Measurements from ENCODE around the gene OPN1SW. TPM values are rescaled to one million over a fixed set of nuclear protein-coding genes. Genes with fewer than 3 reads are reported as not detected.

Gene OPN1SW
- total and polyA plus RNA-seq, 9 of the 15 experiments (the other 6 are each of a cell fraction or from before 2014, with no cell fraction given), result 0.84 to 1.0 TPM; not detected in 7

DNA sequence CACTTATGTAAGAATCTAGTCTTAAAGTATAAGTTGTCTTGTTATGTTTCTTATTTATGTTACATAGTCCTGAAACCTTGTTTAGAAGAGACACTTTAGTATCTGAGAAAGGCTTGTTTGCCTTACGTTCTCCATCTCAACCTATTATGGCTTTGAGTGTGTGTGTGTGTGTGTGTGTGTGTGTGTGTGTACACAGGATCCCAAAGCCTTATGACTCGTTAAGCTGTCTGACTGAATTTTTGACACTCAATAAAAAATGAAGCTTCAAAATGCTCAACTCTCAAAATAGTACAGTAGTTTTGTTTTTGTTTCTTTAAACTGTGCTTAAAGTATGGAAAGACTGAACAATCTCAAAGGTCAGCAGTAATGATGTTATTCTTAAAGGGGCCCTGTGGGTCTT is 18.4 kb downstream of the OPN1SW start (continued):
- TF ChIP-seq CUX1 (CRISPR knock-in tag; IDR thresholded peaks at IDR 0.05) (no peak), C11orf30 (IDR thresholded peaks at IDR 0.05; ENCODE audit: low read depth) (0 out of 2 replicates have a peak, but pooled peaks have one; percentile 25), MCM2 (IDR thresholded peaks at IDR 0.05; ENCODE audit: low read depth) (no peak)

DNA sequence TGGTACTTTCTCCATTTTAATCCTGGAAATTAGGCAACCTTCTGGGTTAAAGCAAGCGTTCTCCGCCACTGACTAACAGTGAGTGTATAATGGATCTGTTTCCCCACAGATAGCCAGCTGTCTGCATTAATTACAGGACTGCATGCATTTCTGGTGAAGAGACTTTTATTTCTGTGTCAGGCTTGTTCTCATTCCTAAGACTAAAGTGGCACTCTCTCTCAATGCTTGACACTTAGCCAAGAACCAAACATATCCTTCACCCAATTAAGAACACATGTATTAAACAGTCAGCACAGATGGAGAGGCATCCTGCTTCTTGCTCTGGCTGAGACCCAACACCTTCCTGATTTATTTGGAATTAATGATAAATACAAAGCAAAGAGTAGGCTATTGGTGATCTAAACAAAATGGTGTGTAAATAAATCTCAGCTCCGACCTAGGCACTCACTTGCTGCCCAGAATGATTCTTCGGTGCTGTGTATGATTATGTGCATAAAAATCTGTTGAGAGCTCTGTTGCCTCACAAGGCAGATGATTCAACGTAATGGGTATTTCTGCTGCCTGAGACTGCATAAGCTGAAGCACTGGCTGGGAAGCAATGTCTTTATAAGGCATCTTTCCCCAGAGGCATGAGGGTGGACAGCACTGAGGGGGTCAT is 19.6 kb downstream of the OPN1SW start:
- Histone ChIP-seq H3K27me3 (ENCODE audit: control insufficient read depth in 2 of 2, insufficient read depth in 2 of 2, low read length in 2 of 2) (no peaks in the 10 kb centered on the region), H3K36me3 (ENCODE audit: control insufficient read depth, insufficient read depth, low read length) (peaks cover 96% of the 10 kb centered on the region), H3K9me3 (replicated peaks; ENCODE audit: control insufficient read depth, insufficient read depth, low read depth, low read length) (no peaks in the 10 kb centered on the region), H4K20me1 (replicated peaks; ENCODE audit: control insufficient read depth, insufficient read depth, low read length) (peaks cover 14% of the 10 kb centered on the region), H3K79me2 (ENCODE audit: control insufficient read depth, insufficient read depth, low read length) (peaks cover 46% of the 10 kb centered on the region), H3K4me3 (no peak overlapping the region), H3K4me2 (ENCODE audit: insufficient read depth, low read length) (no peak overlapping the region), H3K9ac (ENCODE audit: insufficient read depth in 1 of 2, low read depth in 2 of 2, low read length in 2 of 2) (no peak overlapping the region), H2AFZ (ENCODE audit: low read depth, low read length) (no peak overlapping the region), H3K4me1 (replicated peaks in 1 of 2; ENCODE audit: control insufficient read depth in 2 of 2, insufficient read depth in 2 of 2, low read length in 2 of 2) (no peaks in the 10 kb centered on the region), H3K9me1 (ENCODE audit: control insufficient read depth, insufficient read depth, low read length) (peaks cover 5% of the 10 kb centered on the region), H3K27ac (ENCODE audit: extremely low read depth, low read depth, low read length) (no peak overlapping the region)
- WGBS (ENCODE audit: insufficient coverage, low coverage, missing lambda C conversion rate), result 91% methylated on average over 5 of the region's 5 CpGs
- FAIRE-seq (no peak), DNase-seq (ENCODE audit: extremely low read depth in 1 of 4, low spot score in 3 of 4) (no peak), ATAC-seq (no peak; the same call in 2 of the 3 replicates)
- no TSS peak for BruUV-seq (replicated peaks)
- ChIA-PET CTCF (ENCODE audit: low intra/inter-chr PET ratio) (no interaction called here), POLR2A (interaction anchor here (0.6 to 12.2 kb wide), 15 partner anchors 8 to 424 kb away, joined by 3 to 216 read pairs (median 4); partner anchors contain the start of genes CALU, CCDC136 and IMPDH1)
- intact Hi-C loops (cut with micrococcal nuclease) (loop anchor here (10.0 kb wide), 1 partner anchor 281 kb away; the partner anchor contains the start of gene METTL2B), in situ Hi-C loops (cut with MboI) (no loop called here)
- TF ChIP-seq RBBP5 (IDR thresholded peaks at IDR 0.05; ENCODE audit: borderline replicate concordance, insufficient read depth, low read length, poor library complexity, severe bottlenecking) (no peak), TEAD4 (IDR thresholded peaks at IDR 0.05; ENCODE audit: low read length) (no peak), TEAD4 (CRISPR knock-in tag; IDR thresholded peaks at IDR 0.05; ENCODE audit: borderline replicate concordance) (no peak), POLR2B (IDR thresholded peaks at IDR 0.05; ENCODE audit: low read depth, partially characterized antibody) (peak; percentile 37), ZNF57 (CRISPR knock-in tag; IDR thresholded peaks at IDR 0.05) (no peak), ZNF124 (CRISPR knock-in tag; IDR thresholded peaks at IDR 0.05) (no peak), NFXL1 (CRISPR knock-in tag; IDR thresholded peaks at IDR 0.05) (no peak), POLR2A (conservative IDR thresholded peaks at IDR 0.05) (no peak), DNMT1 (IDR thresholded peaks at IDR 0.05) (no peak)

Measured in K562 (cell line).